H1 (cell line): Measurements from ENCODE around the gene PCDHA10. TPM values are rescaled to one million over a fixed set of nuclear protein-coding genes. Genes with fewer than 3 reads are reported as not detected.

Experiments used
- SAP30 ChIP-seq: fragments of 300-600 bp; sonication (generic); IDR thresholded peaks from 2 replicates; pipeline ENCODE4 v1.7.1; 2012; ENCODE audit warnings: low read length, moderate library complexity, mild to moderate bottlenecking, inconsistent platforms; ENCODE audit not compliant: insufficient read depth, insufficient replicate concordance
- SP1 ChIP-seq: IDR thresholded peaks from 2 replicates; pipeline ENCODE4 v1.6.1; 2011; ENCODE audit warnings: low read depth, low read length
- TCF12 ChIP-seq: IDR thresholded peaks from 2 replicates; pipeline ENCODE4 v1.6.1; 2011; ENCODE audit warnings: low read depth, mild to moderate bottlenecking, low read length
- polyA plus RNA-seq, 7 experiments: library from polyadenylated mRNA; depleted of rRNA in 3 of 7; stranded (reverse) in 5 of 7; unstranded in 2 of 7; fragments of >200 nt in 5 of 7; fragments of 200-250 nt in 2 of 7; gene quantifications; 1 replicate in 5 of 7; 2 replicates in 1 of 7; 4 replicates in 1 of 7; pipeline versions ENCODE4 v1.2.1 to v1.2.3, GENCODE V29; 2011 to 2013; ENCODE audit warnings: missing spikeins in 2 of 7, mixed read lengths in 2 of 7
- total RNA-seq: library from RNA; stranded (reverse); fragmentation: NEBNext Ultra II Directional; extraction: Animal tissue kit (Norgen Biotek cat#: 25700); gene quantifications from 2 replicates; pipeline ENCODE4 v1.2.1, GENCODE V29; 2021

PCDHA10 gene
- total and polyA plus RNA-seq, 2 of the 8 experiments (the other 6 are each of a cell fraction or from before 2014, with no cell fraction given), result 2.8 to 5.4 TPM

GRCh38 chr5:140916325-140916724, 60.6 kb downstream of the PCDHA10 start (continued):
- TF ChIP-seq SAP30 (no peak), TCF12 (no peak), SP1 (no peak)

Other genes with a start within 250 kb of the PCDHA10 start
- gene CD14, start 222.7 kb upstream of the PCDHA10 start, total RNA-seq, result 0.48 TPM in 1 of 2 replicates, not detected in the other
- 0.15 and 0.24 TPM in 2 replicates for gene CD14, start 222.7 kb upstream of the PCDHA10 start, polyA plus RNA-seq (2011; rRNA removed)
- gene TMCO6, start 216.4 kb upstream of the PCDHA10 start, total RNA-seq, result 21.9 and 29.0 TPM in 2 replicates
- 40.9 and 53.6 TPM in 2 replicates for gene TMCO6, start 216.4 kb upstream of the PCDHA10 start, polyA plus RNA-seq (2011; rRNA removed)
- 75.2 and 77.1 TPM in 2 replicates for gene NDUFA2, start 208.3 kb upstream of the PCDHA10 start, total RNA-seq
- gene NDUFA2, start 208.3 kb upstream of the PCDHA10 start, polyA plus RNA-seq (2011; rRNA removed), result 146 and 154 TPM in 2 replicates
- 57.4 and 63.4 TPM in 2 replicates for gene IK, start 208.1 kb upstream of the PCDHA10 start, total RNA-seq
- 25.3 and 41.7 TPM in 2 replicates for gene IK, start 208.1 kb upstream of the PCDHA10 start, polyA plus RNA-seq (2011; rRNA removed)
- gene WDR55, start 191.0 kb upstream of the PCDHA10 start, total RNA-seq, result 22.7 and 22.8 TPM in 2 replicates
- gene WDR55, start 191.0 kb upstream of the PCDHA10 start, polyA plus RNA-seq (2011; rRNA removed), result 15.3 and 19.5 TPM in 2 replicates
- gene DND1, start 182.3 kb upstream of the PCDHA10 start, total RNA-seq, result 0.41 and 0.84 TPM in 2 replicates
- 2.1 and 3.5 TPM in 2 replicates for gene DND1, start 182.3 kb upstream of the PCDHA10 start, polyA plus RNA-seq (2011; rRNA removed)
- gene HARS1, start 164.5 kb upstream of the PCDHA10 start, total RNA-seq, result 55.6 and 56.8 TPM in 2 replicates
- 26.1 and 27.8 TPM in 2 replicates for gene HARS1, start 164.5 kb upstream of the PCDHA10 start, polyA plus RNA-seq (2011; rRNA removed)
- 21.4 and 23.1 TPM in 2 replicates for gene HARS2, start 164.4 kb upstream of the PCDHA10 start, total RNA-seq
- 12.9 and 16.1 TPM in 2 replicates for gene HARS2, start 164.4 kb upstream of the PCDHA10 start, polyA plus RNA-seq (2011; rRNA removed)
- 56.8 and 58.8 TPM in 2 replicates for gene ZMAT2, start 155.4 kb upstream of the PCDHA10 start, total RNA-seq
- gene ZMAT2, start 155.4 kb upstream of the PCDHA10 start, polyA plus RNA-seq (2011; rRNA removed), result 38.9 and 65.9 TPM in 2 replicates
- gene PCDHA1, start 69.8 kb upstream of the PCDHA10 start, total RNA-seq, result 0.50 and 0.52 TPM in 2 replicates
- 0.23 and 0.52 TPM in 2 replicates for gene PCDHA1, start 69.8 kb upstream of the PCDHA10 start, polyA plus RNA-seq (2011; rRNA removed)
- gene PCDHA2, start 61.0 kb upstream of the PCDHA10 start, total RNA-seq, result 1.9 TPM in 2 replicates
- gene PCDHA2, start 61.0 kb upstream of the PCDHA10 start, polyA plus RNA-seq (2011; rRNA removed), result 0.86 and 1.2 TPM in 2 replicates
- gene PCDHA3, start 54.8 kb upstream of the PCDHA10 start, total RNA-seq, result 0.67 and 0.80 TPM in 2 replicates
- gene PCDHA3, start 54.8 kb upstream of the PCDHA10 start, polyA plus RNA-seq (2011; rRNA removed), result 0.48 and 0.61 TPM in 2 replicates
- 5.3 and 5.7 TPM in 2 replicates for gene PCDHA4, start 48.8 kb upstream of the PCDHA10 start, total RNA-seq
- 3.7 and 3.8 TPM in 2 replicates for gene PCDHA4, start 48.8 kb upstream of the PCDHA10 start, polyA plus RNA-seq (2011; rRNA removed)
- 0.52 and 0.76 TPM in 2 replicates for gene PCDHA5, start 34.3 kb upstream of the PCDHA10 start, total RNA-seq
- gene PCDHA5, start 34.3 kb upstream of the PCDHA10 start, polyA plus RNA-seq (2011; rRNA removed), result 0.28 and 0.33 TPM in 2 replicates
- gene PCDHA6, start 27.9 kb upstream of the PCDHA10 start, total RNA-seq, result 6.5 and 7.1 TPM in 2 replicates
- 0.50 and 0.71 TPM in 2 replicates for gene PCDHA6, start 27.9 kb upstream of the PCDHA10 start, polyA plus RNA-seq (2011; rRNA removed)
- gene PCDHA7, start 21.6 kb upstream of the PCDHA10 start, total RNA-seq, result 1.6 and 2.7 TPM in 2 replicates
- 0.86 and 0.89 TPM in 2 replicates for gene PCDHA7, start 21.6 kb upstream of the PCDHA10 start, polyA plus RNA-seq (2011; rRNA removed)
- gene PCDHA8, start 14.7 kb upstream of the PCDHA10 start, total RNA-seq, result 0.52 and 0.96 TPM in 2 replicates
- gene PCDHA8, start 14.7 kb upstream of the PCDHA10 start, polyA plus RNA-seq (2011; rRNA removed), result 0.14 and 0.17 TPM in 2 replicates
- gene PCDHA9, start 7.5 kb upstream of the PCDHA10 start, total RNA-seq, result 0.28 and 0.36 TPM in 2 replicates
- gene PCDHA9, start 7.5 kb upstream of the PCDHA10 start, polyA plus RNA-seq (2011; rRNA removed), result 0.12 and 0.17 TPM in 2 replicates
- gene PCDHA11, start 13.1 kb downstream of the PCDHA10 start, total RNA-seq, result 6.6 and 6.9 TPM in 2 replicates
- gene PCDHA11, start 13.1 kb downstream of the PCDHA10 start, polyA plus RNA-seq (2011; rRNA removed), result 4.7 and 6.5 TPM in 2 replicates
- gene PCDHA12, start 19.4 kb downstream of the PCDHA10 start, total RNA-seq, result 9.3 and 10.6 TPM in 2 replicates
- gene PCDHA12, start 19.4 kb downstream of the PCDHA10 start, polyA plus RNA-seq (2011; rRNA removed), result 4.2 and 5.7 TPM in 2 replicates
- gene PCDHA13, start 26.2 kb downstream of the PCDHA10 start, total RNA-seq, result 1.1 and 1.2 TPM in 2 replicates
- 1.3 and 1.4 TPM in 2 replicates for gene PCDHA13, start 26.2 kb downstream of the PCDHA10 start, polyA plus RNA-seq (2011; rRNA removed)
- 4.5 and 5.0 TPM in 2 replicates for gene PCDHAC1, start 70.4 kb downstream of the PCDHA10 start, total RNA-seq
- gene PCDHAC1, start 70.4 kb downstream of the PCDHA10 start, polyA plus RNA-seq (2011; rRNA removed), result 2.2 and 2.4 TPM in 2 replicates
- 3.7 and 4.9 TPM in 2 replicates for gene PCDHAC2, start 110.6 kb downstream of the PCDHA10 start, total RNA-seq
- 4.6 and 5.0 TPM in 2 replicates for gene PCDHAC2, start 110.6 kb downstream of the PCDHA10 start, polyA plus RNA-seq (2011; rRNA removed)
- 0.04 and 0.08 TPM in 2 replicates for gene PCDHB1, start 195.5 kb downstream of the PCDHA10 start, total RNA-seq
- gene PCDHB1, start 195.5 kb downstream of the PCDHA10 start, polyA plus RNA-seq (2011; rRNA removed), result 0.03 and 0.05 TPM in 2 replicates
- gene PCDHB2, start 238.7 kb downstream of the PCDHA10 start, total RNA-seq, result 25.6 and 28.8 TPM in 2 replicates
- gene PCDHB2, start 238.7 kb downstream of the PCDHA10 start, polyA plus RNA-seq (2011; rRNA removed), result 29.2 and 38.0 TPM in 2 replicates
- gene PCDHB3, start 244.6 kb downstream of the PCDHA10 start, total RNA-seq, result 3.4 and 4.0 TPM in 2 replicates
- 1.6 and 1.8 TPM in 2 replicates for gene PCDHB3, start 244.6 kb downstream of the PCDHA10 start, polyA plus RNA-seq (2011; rRNA removed)